Stimulated activated CD4-positive, alpha-beta T cell treated with anti-CD3 and anti-CD28 coated beads, TNF-alpha, amount 100 ng/mL, for 48 hours (primary cell): Measurements from ENCODE around the gene COL17A1.

Source experiments
- DNase-seq, 3 donors: peaks; one replicate each; pipeline ENCODE4 v3.0.0-alpha.2; 2020; ENCODE audit warnings: low read depth in 3 of 3

Gene COL17A1

GRCh38 chr10:103990121-103990520 is 95.6 kb downstream of the COL17A1 start:
- DNase-seq: no peak

GRCh38 chr10:103986360-103986759 is 99.3 kb downstream of the COL17A1 start:
- no peak for DNase-seq

- DNase-seq: no peak
Observed at GRCh38 chr10:103985726-103986125, 100.0 kb downstream of the COL17A1 start.

DNA sequence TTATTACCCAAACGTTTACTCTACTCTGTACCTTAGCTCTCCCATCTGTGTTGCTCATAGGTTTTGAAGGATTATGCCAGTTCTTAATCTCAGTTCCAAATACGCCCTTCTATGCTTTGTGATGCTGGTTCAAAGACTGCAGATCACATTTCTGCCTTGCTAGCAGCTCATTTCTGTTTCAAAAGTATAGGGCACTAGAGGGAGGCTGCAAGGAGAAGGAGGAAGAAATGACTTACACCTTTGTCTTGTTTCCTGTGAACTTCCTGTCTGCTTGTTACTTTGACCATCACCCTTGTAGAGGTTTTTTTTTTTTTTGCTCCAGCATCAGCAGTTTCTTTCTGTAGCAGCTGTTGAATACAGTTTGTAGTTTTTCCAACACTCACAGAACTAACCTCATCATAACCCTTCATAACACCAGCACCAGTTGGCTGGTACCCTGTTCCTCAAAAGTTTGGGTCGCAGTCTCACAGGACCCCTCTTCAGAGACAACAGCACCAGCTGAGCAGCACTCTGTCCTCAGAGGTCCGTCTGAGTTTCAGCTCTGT is 102.2 kb downstream of the COL17A1 start:
- no peak for DNase-seq

DNA sequence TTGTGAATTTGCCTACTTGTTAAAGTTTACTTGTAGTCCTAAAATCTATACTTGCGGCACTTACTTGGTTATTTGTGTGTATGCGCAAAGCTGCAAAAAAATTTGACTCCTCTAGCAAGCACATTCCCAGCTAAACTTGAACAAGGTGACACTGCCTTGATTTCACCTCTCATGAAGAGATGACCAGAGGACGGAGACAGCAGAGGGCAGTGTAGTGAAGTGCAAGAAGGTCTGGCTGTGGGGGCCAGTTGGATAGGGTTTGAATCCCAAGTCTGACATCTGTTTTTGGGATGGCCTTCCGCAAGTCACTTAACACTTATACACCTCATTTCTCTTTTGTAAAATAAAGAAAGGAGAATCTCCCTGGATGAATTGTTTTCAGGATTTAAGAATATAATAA is 103.0 kb downstream of the COL17A1 start:
- DNase-seq: no peak
